Fibroblast of villous mesenchyme (primary cell): ENCODE measurements around the gene MOK. TPM values are rescaled to one million over a fixed set of nuclear protein-coding genes. Genes with fewer than 3 reads are reported as not detected.

ENCODE experiments used
- DNase-seq: peaks from one replicate; pipeline ENCODE4 v3.0.0-alpha.2; 2010; ENCODE audit warnings: low read depth
- H3K4me3 ChIP-seq: 2 replicates; pipeline ENCODE4 v1.5.1; 2011; ENCODE audit warnings: low read depth, mild to moderate bottlenecking, low read length
- CTCF ChIP-seq: IDR thresholded peaks from 2 replicates; pipeline ENCODE4 v1.5.1; 2012; ENCODE audit warnings: low read depth, mild to moderate bottlenecking, low read length; ENCODE audit not compliant: insufficient read depth
- total RNA-seq: library from RNA; depleted of rRNA; stranded (reverse); fragments of >200 nt; gene quantifications from 2 replicates; pipeline ENCODE4 v1.2.3, GENCODE V29; 2012

The MOK gene
- total RNA-seq, 1 donor: 16.0 TPM

GRCh38 chr14:102196039-102196901 lies 108.7 kb downstream of the MOK start:
- no peak overlapping the region for H3K4me3 ChIP-seq
- no peak for DNase-seq
- no peak for TF ChIP-seq CTCF

GRCh38 chr14:102195446-102195845 lies 109.5 kb downstream of the MOK start:
- TF ChIP-seq CTCF: no peak
- no peak for DNase-seq
- H3K4me3 ChIP-seq: no peak overlapping the region

- no peak for TF ChIP-seq CTCF
- no peak for DNase-seq
- no peak overlapping the region for H3K4me3 ChIP-seq
These were observed 110.1 kb downstream of the MOK start for GRCh38 chr14:102194856-102195255.

- no peak for DNase-seq
- TF ChIP-seq CTCF: no peak
- no peak overlapping the region for H3K4me3 ChIP-seq
These were observed 112.0 kb downstream of the MOK start for GRCh38 chr14:102192840-102193502.

GRCh38 chr14:102189874-102190273 lies 115.1 kb downstream of the MOK start:
- DNase-seq: no peak
- TF ChIP-seq CTCF: no peak
- no peak overlapping the region for H3K4me3 ChIP-seq

- TF ChIP-seq CTCF: no peak
- no peak for DNase-seq
These were observed 116.8 kb downstream of the MOK start for GRCh38 chr14:102188187-102188586.

More at GRCh38 chr14:102188187-102188586, 116.8 kb downstream of the MOK start:
- H3K4me3 ChIP-seq: no peak overlapping the region
